HG03064 (cell line): Measurements from ENCODE around the gene PPIL4.
"Not testable (repeated sequence)": the region's sequence is repeated elsewhere in the genome, so short reads cannot be mapped to it uniquely, and the experiment has no call there.

ENCODE experiments used
- ATAC-seq: cut with Tn5 transposase; IDR thresholded peaks from one replicate; pipeline ENCODE4 v1.9.1; 2021; ENCODE audit warnings: low read depth; ENCODE audit not compliant: unreplicated experiment

PPIL4 gene

DNA sequence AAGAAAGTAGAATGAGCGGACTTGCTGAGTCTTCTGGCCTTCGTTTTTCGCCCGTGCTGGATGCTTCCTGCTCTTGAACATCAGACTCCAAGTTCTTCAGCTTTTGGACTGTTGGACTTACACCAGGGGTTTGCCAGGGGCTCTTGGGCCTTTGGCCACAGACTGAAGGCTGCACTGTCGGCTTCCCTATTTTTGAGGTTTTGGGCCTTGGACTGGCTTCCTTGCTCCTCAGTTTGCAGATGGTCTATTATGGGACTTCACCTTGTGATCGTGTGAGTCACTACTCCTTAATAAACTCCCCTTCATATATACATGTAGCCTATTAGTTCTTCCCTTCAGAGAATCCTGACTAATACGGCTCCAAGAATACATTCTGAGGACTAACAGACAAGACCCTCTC, 83.1 kb downstream of the PPIL4 start:
- not testable (repeated sequence) for ATAC-seq

DNA sequence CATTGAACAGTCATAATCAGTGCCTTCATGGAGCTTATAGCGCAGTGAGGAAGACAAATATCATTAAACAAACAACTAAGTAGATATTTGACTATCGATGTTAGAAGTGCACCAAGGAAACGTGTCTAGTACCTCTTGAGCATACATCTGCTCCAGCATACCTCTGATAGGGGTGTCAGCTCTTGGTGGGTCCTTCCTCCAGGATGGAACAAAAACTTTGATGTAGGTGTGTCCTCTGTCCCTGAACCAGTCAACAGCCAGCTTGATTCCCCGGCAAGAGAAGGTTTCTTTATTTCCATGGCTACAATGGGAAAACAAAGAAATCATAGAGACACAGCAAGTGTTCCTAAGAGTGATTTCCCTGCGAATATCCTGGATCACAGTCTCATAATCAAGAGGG, 84.2 kb downstream of the PPIL4 start:
- no peak for ATAC-seq

- ATAC-seq = not testable (repeated sequence)
Measured at GRCh38 chr6:149460249-149460648, 85.6 kb downstream of the PPIL4 start.

- ATAC-seq = no peak
Measured at GRCh38 chr6:149459761-149460160, 86.1 kb downstream of the PPIL4 start.

- no peak for ATAC-seq
Measured at GRCh38 chr6:149458806-149459205, 87.0 kb downstream of the PPIL4 start.

DNA sequence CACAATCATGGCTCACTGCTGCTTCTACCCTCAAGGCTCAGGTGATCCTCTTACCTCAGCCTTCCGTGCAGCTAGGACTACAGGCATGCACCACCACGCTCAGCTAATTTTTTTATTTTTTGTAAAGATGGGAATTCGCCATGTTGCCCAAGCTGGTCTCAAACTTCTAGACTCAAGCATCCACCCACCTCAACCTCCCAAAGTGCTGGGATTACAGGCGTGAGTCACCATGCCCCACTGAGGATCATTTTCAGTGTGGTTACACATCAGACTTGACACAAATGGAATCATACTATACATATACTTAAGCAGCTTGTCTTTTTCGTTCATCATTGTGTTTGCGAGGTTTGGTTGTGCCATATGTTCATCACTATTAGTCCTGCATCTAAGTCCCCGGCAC, 87.6 kb downstream of the PPIL4 start:
- no peak for ATAC-seq

DNA sequence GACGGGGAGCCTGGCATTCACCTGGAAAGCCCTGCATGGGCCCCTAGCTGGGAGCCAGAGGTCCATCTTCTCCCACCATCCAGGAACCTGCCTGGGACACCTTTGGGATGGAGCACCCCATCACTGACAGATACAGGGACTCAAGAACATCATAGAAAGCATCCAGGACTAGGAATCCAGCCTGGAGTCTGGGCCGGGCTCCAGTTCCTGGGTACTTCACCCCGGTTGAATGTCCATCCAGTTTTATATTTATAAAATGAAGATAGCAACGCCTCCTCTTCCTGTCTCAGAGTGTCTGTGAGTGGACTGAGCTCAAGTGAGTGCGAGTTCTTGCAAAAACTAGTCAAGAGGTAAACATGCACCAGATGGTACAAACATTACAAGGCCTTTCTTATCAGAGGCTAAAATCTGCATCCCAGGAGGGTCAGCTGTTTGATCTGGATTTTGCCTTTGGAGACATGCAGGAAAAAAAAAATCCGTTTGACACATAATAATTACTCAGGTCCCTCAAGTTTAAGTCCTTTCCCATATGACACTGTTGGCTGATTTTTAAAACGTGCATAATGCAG, 88.4 kb downstream of the PPIL4 start:
- no peak for ATAC-seq

- no peak for ATAC-seq
Measured at GRCh38 chr6:149456311-149457021, 89.4 kb downstream of the PPIL4 start.

DNA sequence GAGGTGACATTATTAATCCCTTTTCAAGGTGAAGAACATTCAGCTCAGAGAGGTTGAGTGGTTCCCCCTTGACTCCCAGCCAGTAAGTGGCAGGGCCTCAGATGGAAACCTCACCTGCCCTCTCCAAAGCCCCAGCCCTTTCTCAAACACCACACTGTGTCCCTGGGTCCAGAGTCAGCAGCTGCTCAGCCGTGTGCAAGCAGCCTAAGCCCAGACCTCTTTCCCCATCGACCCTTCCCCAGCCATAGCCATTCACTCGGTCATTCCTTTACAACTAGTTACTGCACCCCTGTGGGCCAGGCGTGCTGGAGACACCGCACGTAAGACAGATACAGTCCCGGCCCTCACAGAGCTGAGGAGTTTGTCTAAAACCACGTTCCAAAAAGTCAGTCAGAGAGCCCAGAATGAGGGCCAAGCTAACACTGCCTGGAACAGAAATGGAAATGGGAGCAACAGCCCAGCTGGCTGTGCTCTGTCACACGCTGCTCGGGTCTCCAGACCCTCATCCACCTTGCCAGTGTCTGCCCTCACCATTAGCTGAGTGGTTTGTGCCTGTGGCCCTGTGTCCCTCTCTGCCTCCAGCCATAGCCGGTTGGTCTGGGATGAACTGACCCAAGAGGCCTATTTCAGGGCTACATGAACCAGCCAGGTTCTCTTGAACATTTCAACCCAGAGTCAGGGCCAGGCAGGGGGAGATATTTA, 90.7 kb downstream of the PPIL4 start:
- no peak for ATAC-seq
